ENCODE results near the gene CHST3. TPM values are rescaled to one million over a fixed set of nuclear protein-coding genes. Genes with fewer than 3 reads are reported as not detected.

CHST3 gene
- total RNA-seq, 2 experiments from 2014 or later = not detected

DNA sequence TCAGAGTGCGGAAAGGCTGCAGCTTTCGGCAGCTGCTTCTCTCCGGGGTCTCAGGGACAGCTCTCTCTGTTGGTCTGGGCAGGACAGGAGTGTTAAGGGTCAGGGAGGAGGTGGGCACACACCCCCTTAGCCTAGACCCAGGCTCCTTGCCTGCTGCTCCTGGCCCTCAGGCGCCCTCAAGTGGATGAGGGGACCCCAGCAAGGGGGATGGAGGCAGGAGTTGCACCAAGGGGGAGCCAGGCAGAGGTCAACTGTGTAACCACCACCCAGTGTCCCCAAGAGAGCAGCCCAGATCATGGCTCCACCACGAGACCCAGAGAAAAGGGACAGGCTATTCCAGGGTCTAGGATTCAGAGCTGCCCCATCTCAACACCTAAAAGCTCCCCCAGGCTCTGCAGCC lies 97.3 kb downstream of the CHST3 start:
- DNase-seq (no peak), ATAC-seq (peak; percentile 32)
- H3K9me3 Mint-ChIP-seq (ENCODE audit: insufficient read depth) = no peaks in the 10 kb centered on the region
- H3K27ac Mint-ChIP-seq = no peak overlapping the region
- H3K27me3 Mint-ChIP-seq (ENCODE audit: low read depth) = no peaks in the 10 kb centered on the region
- no peak overlapping the region for H3K4me3 Mint-ChIP-seq
- no peaks in the 10 kb centered on the region for H3K4me1 Mint-ChIP-seq (ENCODE audit: low read depth)
- POLR2A ChIA-PET = interaction anchor here (0.6 to 0.8 kb wide), 2 partner anchors 9 to 12 kb away, joined by 4 read pairs; no protein-coding TSS in a partner anchor
- CTCF ChIA-PET = interaction anchor here (5.4 kb wide), 1 partner anchor 13 kb away, joined by 50 read pairs; no protein-coding TSS in a partner anchor
- peaks cover 55% of the 10 kb centered on the region for H3K36me3 Mint-ChIP-seq (ENCODE audit: low read depth)

DNA sequence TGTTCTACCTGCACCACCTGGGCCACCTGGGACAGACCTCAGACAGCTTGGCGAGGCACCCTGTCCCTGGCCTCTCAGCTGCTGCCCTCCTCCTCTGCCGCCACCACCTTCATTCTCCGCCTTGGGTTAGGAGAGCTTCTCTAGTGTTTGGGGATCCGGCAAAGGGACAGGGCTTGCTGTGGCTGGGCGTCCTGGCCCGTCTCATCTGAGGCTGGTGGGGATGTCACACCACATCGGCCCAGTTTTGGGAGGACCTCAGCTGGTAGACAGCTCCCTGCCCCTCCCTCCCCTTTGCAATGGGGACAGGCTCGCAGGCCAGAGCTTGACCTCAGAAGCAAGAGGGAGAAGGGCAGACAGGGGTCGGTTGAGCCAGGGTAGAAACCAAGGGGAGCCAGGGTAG lies 97.7 kb downstream of the CHST3 start:
- ChIA-PET CTCF (interaction anchor here (5.4 kb wide), 1 partner anchor 13 kb away, joined by 50 read pairs; no protein-coding TSS in a partner anchor), POLR2A (interaction anchor here (0.6 kb wide), 1 partner anchor 12 kb away, joined by 4 read pairs; no protein-coding TSS in a partner anchor)
- Mint-ChIP-seq H3K4me1 (ENCODE audit: low read depth) (no peaks in the 10 kb centered on the region), H3K27me3 (ENCODE audit: low read depth) (no peaks in the 10 kb centered on the region), H3K36me3 (ENCODE audit: low read depth) (peaks cover 58% of the 10 kb centered on the region), H3K27ac (peak overlapping the region; percentile 73), H3K9me3 (ENCODE audit: insufficient read depth) (no peaks in the 10 kb centered on the region), H3K4me3 (no peak overlapping the region)
- DNase-seq = no peak
- ATAC-seq = no peak

DNA sequence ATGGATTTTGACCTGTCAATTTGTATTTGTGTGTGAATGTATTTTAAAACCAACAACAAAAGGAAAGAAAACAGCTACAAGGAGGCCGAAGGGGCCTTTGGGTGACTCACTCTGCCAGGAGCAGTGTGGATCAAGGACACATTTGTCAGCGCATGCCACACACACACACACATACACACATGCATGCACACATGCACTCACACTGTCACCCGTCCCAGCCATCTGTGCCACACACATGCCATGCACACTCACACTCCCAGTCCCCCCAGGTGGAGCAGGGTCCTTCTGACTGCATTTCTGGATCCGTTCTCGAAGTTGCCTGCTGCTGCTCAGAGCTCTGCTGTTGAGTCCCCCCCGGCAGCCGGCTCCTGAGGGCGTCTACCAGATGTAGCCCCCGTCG lies 98.2 kb downstream of the CHST3 start:
- no peak for ATAC-seq
- POLR2A ChIA-PET = no interaction called here
- Mint-ChIP-seq H3K4me3 (no peak overlapping the region), H3K36me3 (ENCODE audit: low read depth) (peaks cover 63% of the 10 kb centered on the region), H3K27me3 (ENCODE audit: low read depth) (no peaks in the 10 kb centered on the region), H3K9me3 (ENCODE audit: insufficient read depth) (no peaks in the 10 kb centered on the region), H3K27ac (no peak overlapping the region), H3K4me1 (ENCODE audit: low read depth) (no peaks in the 10 kb centered on the region)
- no peak for DNase-seq
- CTCF ChIA-PET = interaction anchor here (1.3 kb wide), 1 partner anchor 14 kb away, joined by 4 read pairs; no protein-coding TSS in a partner anchor

Other genes starting within 250 kb of the CHST3 start
- 1 to 10 TPM in 1 of 2 experiments, under 1 TPM in 1; 0.73 to 1.1 TPM for gene C10orf105, start 244.6 kb upstream of the CHST3 start, total RNA-seq
- gene VSIR, start 190.9 kb upstream of the CHST3 start, total RNA-seq = 100 to 1,000 TPM; 127 to 133 TPM
- 100 to 1,000 TPM; 112 to 113 TPM for gene PSAP, start 113.1 kb upstream of the CHST3 start, total RNA-seq
- 100 to 1,000 TPM; 261 to 268 TPM for gene SPOCK2, start 124.2 kb downstream of the CHST3 start, total RNA-seq

Measured in activated CD8-positive, alpha-beta T cell treated with anti-CD3 and anti-CD28 coated beads, Interleukin-2, amount 10 ng/mL, durations not matched to agents 7 days and 5 days (primary cell).